ENCODE results near the gene PPM1H. TPM values are rescaled to one million over a fixed set of nuclear protein-coding genes. Genes with fewer than 3 reads are reported as not detected.

Gene PPM1H
- total and polyA plus RNA-seq, 2 of the 8 experiments (the other 6 are each of a cell fraction or from before 2014, with no cell fraction given): 16.4 to 36.1 TPM

DNA sequence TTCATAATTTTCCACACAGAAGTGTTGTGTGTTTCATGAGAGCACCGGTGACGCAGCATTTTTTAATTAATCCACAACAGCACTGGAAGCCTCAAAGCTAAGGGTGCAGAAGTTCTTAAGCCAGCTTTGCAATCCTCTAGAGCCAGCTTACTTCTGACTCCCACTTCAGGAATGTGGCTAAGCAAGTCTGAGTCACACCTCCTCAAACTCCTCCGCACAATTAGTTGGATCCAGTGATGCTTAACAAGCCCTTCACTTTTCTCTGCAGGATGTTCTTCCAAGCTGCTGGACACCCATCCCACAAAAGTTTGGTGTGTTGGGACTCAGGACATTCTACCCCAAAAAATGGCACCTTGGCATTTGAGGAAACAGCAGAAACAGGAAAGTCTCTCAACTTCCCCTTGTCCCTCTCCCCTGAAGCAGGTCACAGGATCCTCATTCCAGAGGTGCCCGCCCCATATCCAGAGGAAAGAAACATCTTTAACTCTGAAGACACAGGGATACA is 210.0 kb downstream of the PPM1H start (continued):
- TF ChIP-seq, protein P1, sequence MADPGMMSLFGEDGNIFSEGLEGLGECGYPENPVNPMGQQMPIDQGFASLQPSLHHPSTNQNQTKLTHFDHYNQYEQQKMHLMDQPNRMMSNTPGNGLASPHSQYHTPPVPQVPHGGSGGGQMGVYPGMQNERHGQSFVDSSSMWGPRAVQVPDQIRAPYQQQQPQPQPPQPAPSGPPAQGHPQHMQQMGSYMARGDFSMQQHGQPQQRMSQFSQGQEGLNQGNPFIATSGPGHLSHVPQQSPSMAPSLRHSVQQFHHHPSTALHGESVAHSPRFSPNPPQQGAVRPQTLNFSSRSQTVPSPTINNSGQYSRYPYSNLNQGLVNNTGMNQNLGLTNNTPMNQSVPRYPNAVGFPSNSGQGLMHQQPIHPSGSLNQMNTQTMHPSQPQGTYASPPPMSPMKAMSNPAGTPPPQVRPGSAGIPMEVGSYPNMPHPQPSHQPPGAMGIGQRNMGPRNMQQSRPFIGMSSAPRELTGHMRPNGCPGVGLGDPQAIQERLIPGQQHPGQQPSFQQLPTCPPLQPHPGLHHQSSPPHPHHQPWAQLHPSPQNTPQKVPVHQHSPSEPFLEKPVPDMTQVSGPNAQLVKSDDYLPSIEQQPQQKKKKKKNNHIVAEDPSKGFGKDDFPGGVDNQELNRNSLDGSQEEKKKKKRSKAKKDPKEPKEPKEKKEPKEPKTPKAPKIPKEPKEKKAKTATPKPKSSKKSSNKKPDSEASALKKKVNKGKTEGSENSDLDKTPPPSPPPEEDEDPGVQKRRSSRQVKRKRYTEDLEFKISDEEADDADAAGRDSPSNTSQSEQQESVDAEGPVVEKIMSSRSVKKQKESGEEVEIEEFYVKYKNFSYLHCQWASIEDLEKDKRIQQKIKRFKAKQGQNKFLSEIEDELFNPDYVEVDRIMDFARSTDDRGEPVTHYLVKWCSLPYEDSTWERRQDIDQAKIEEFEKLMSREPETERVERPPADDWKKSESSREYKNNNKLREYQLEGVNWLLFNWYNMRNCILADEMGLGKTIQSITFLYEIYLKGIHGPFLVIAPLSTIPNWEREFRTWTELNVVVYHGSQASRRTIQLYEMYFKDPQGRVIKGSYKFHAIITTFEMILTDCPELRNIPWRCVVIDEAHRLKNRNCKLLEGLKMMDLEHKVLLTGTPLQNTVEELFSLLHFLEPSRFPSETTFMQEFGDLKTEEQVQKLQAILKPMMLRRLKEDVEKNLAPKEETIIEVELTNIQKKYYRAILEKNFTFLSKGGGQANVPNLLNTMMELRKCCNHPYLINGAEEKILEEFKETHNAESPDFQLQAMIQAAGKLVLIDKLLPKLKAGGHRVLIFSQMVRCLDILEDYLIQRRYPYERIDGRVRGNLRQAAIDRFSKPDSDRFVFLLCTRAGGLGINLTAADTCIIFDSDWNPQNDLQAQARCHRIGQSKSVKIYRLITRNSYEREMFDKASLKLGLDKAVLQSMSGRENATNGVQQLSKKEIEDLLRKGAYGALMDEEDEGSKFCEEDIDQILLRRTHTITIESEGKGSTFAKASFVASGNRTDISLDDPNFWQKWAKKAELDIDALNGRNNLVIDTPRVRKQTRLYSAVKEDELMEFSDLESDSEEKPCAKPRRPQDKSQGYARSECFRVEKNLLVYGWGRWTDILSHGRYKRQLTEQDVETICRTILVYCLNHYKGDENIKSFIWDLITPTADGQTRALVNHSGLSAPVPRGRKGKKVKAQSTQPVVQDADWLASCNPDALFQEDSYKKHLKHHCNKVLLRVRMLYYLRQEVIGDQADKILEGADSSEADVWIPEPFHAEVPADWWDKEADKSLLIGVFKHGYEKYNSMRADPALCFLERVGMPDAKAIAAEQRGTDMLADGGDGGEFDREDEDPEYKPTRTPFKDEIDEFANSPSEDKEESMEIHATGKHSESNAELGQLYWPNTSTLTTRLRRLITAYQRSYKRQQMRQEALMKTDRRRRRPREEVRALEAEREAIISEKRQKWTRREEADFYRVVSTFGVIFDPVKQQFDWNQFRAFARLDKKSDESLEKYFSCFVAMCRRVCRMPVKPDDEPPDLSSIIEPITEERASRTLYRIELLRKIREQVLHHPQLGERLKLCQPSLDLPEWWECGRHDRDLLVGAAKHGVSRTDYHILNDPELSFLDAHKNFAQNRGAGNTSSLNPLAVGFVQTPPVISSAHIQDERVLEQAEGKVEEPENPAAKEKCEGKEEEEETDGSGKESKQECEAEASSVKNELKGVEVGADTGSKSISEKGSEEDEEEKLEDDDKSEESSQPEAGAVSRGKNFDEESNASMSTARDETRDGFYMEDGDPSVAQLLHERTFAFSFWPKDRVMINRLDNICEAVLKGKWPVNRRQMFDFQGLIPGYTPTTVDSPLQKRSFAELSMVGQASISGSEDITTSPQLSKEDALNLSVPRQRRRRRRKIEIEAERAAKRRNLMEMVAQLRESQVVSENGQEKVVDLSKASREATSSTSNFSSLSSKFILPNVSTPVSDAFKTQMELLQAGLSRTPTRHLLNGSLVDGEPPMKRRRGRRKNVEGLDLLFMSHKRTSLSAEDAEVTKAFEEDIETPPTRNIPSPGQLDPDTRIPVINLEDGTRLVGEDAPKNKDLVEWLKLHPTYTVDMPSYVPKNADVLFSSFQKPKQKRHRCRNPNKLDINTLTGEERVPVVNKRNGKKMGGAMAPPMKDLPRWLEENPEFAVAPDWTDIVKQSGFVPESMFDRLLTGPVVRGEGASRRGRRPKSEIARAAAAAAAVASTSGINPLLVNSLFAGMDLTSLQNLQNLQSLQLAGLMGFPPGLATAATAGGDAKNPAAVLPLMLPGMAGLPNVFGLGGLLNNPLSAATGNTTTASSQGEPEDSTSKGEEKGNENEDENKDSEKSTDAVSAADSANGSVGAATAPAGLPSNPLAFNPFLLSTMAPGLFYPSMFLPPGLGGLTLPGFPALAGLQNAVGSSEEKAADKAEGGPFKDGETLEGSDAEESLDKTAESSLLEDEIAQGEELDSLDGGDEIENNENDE (IDR thresholded peaks at IDR 0.05; ENCODE audit: insufficient replicate concordance, low read length): peak; percentile 22
- TF ChIP-seq NANOG (IDR thresholded peaks at IDR 0.05; ENCODE audit: insufficient read depth, low read depth, low read length, poor library complexity, severe bottlenecking): no peak
- TF ChIP-seq BCL11A (IDR thresholded peaks at IDR 0.05; ENCODE audit: low read depth in 2 of 2, low read length in 2 of 2): peak; percentile 81 to 83
- no peak for TF ChIP-seq SRF (IDR thresholded peaks at IDR 0.05; ENCODE audit: low read depth, low read length)
- peak in 1 of 2 experiments; percentile 21; a peak in 1 of 4 replicates for TF ChIP-seq RAD21 (IDR thresholded peaks at IDR 0.05 in 1 of 2, conservative IDR thresholded peaks at IDR 0.05 in 1 of 2; ENCODE audit: low read depth in 2 of 2, low read length in 2 of 2)
- TF ChIP-seq SUZ12 (IDR thresholded peaks at IDR 0.05; ENCODE audit: low read length): no peak
- no peak for TF ChIP-seq KDM4A (IDR thresholded peaks at IDR 0.05; ENCODE audit: low read depth, low read length, severe bottlenecking)
- no peak for TF ChIP-seq EZH2 (IDR thresholded peaks at IDR 0.05; ENCODE audit: low read depth, low read length, severe bottlenecking)
- 0 out of 2 replicates have a peak, but pooled peaks have one; percentile 7 for TF ChIP-seq CHD2 (IDR thresholded peaks at IDR 0.05; ENCODE audit: low read length)
